Nephron (organoid): Measurements from ENCODE around the gene SLC27A6.

Experiments used
- H3K27ac Mint-ChIP-seq, 3 experiments: 2 replicates each; pipeline ENCODE4 v1.8.0; 2020; ENCODE audit warnings: mixed read lengths in 3 of 3, mild to moderate bottlenecking in 2 of 3, moderate library complexity in 1 of 3
- H3K27me3 Mint-ChIP-seq: 2 replicates; pipeline ENCODE4 v1.8.0; 2021; ENCODE audit warnings: low read depth, mild to moderate bottlenecking, moderate library complexity, mixed read lengths
- H3K36me3 Mint-ChIP-seq: 2 replicates; pipeline ENCODE4 v1.8.0; 2020; ENCODE audit warnings: low read depth, mixed read lengths
- H3K4me1 Mint-ChIP-seq: 2 replicates; pipeline ENCODE4 v1.8.0; 2020; ENCODE audit warnings: mixed read lengths
- H3K4me3 Mint-ChIP-seq, 3 experiments: 2 replicates each; pipeline ENCODE4 v1.8.0; 2020; ENCODE audit warnings: mild to moderate bottlenecking in 3 of 3, mixed read lengths in 3 of 3, moderate library complexity in 2 of 3
- H3K9me3 Mint-ChIP-seq: 2 replicates; pipeline ENCODE4 v1.8.0; 2020; ENCODE audit warnings: mixed read lengths
- CTCF ChIP-seq, 3 experiments: fragments of 200-600 bp; sonication (generic); IDR thresholded peaks; one replicate each; pipeline ENCODE4 v1.5.0; 2021; ENCODE audit warnings: antibody characterized with exemption in 3 of 3; ENCODE audit not compliant: unreplicated experiment in 3 of 3

SLC27A6 gene

GRCh38 chr5:129074903-129075302, 109.6 kb downstream of the SLC27A6 start:
- Mint-ChIP-seq H3K36me3 (no peaks in the 10 kb centered on the region), H3K9me3 (no peaks in the 10 kb centered on the region), H3K27me3 (no peaks in the 10 kb centered on the region), H3K4me3 (no peak overlapping the region), H3K4me1 (peaks cover 22% of the 10 kb centered on the region), H3K27ac (no peak overlapping the region)
- TF ChIP-seq CTCF (IDR thresholded peaks at IDR 0.05; ENCODE audit: unreplicated experiment in 3 of 3), result no peak

- H3K27me3 Mint-ChIP-seq, result no peaks in the 10 kb centered on the region
- H3K36me3 Mint-ChIP-seq, result no peaks in the 10 kb centered on the region
- H3K9me3 Mint-ChIP-seq, result no peaks in the 10 kb centered on the region
- TF ChIP-seq CTCF (IDR thresholded peaks at IDR 0.05; ENCODE audit: unreplicated experiment in 3 of 3), result no peak
- H3K4me1 Mint-ChIP-seq, result peaks cover 22% of the 10 kb centered on the region
- H3K4me3 Mint-ChIP-seq, result no peak overlapping the region
- H3K27ac Mint-ChIP-seq, result peak overlapping the region in 2 of 3 experiments; percentile 8 to 16
Measured at GRCh38 chr5:129077433-129078075, 112.3 kb downstream of the SLC27A6 start.

- TF ChIP-seq CTCF (IDR thresholded peaks at IDR 0.05; ENCODE audit: unreplicated experiment in 3 of 3), result no peak
- Mint-ChIP-seq H3K36me3 (no peaks in the 10 kb centered on the region), H3K27ac (peak overlapping the region in 2 of 3 experiments; percentile 8 to 17), H3K4me1 (peaks cover 22% of the 10 kb centered on the region), H3K4me3 (no peak overlapping the region), H3K9me3 (no peaks in the 10 kb centered on the region), H3K27me3 (no peaks in the 10 kb centered on the region)
Measured at GRCh38 chr5:129078247-129078646, 113.0 kb downstream of the SLC27A6 start.

- peak overlapping the region in 1 of 3 experiments; percentile 17 for H3K27ac Mint-ChIP-seq
- no peaks in the 10 kb centered on the region for H3K36me3 Mint-ChIP-seq
- no peak for TF ChIP-seq CTCF (IDR thresholded peaks at IDR 0.05; ENCODE audit: unreplicated experiment in 3 of 3)
- no peaks in the 10 kb centered on the region for H3K27me3 Mint-ChIP-seq
- peaks cover 22% of the 10 kb centered on the region for H3K4me1 Mint-ChIP-seq
- no peaks in the 10 kb centered on the region for H3K9me3 Mint-ChIP-seq
- no peak overlapping the region for H3K4me3 Mint-ChIP-seq
Measured at GRCh38 chr5:129078660-129079059, 113.4 kb downstream of the SLC27A6 start.

- H3K36me3 Mint-ChIP-seq, result no peaks in the 10 kb centered on the region
- H3K27me3 Mint-ChIP-seq, result no peaks in the 10 kb centered on the region
- TF ChIP-seq CTCF (IDR thresholded peaks at IDR 0.05; ENCODE audit: unreplicated experiment in 3 of 3), result no peak
- H3K9me3 Mint-ChIP-seq, result no peaks in the 10 kb centered on the region
- H3K4me1 Mint-ChIP-seq, result peaks cover 22% of the 10 kb centered on the region
- no peak overlapping the region for H3K27ac Mint-ChIP-seq
- H3K4me3 Mint-ChIP-seq, result no peak overlapping the region
Measured at GRCh38 chr5:129079496-129079895, 114.2 kb downstream of the SLC27A6 start.

- Mint-ChIP-seq H3K36me3 (no peaks in the 10 kb centered on the region), H3K4me1 (peaks cover 15% of the 10 kb centered on the region), H3K9me3 (no peaks in the 10 kb centered on the region), H3K27ac (no peak overlapping the region), H3K27me3 (no peaks in the 10 kb centered on the region), H3K4me3 (no peak overlapping the region)
- TF ChIP-seq CTCF (IDR thresholded peaks at IDR 0.05; ENCODE audit: unreplicated experiment in 3 of 3), result no peak
Measured at GRCh38 chr5:129080766-129081165, 115.5 kb downstream of the SLC27A6 start.
